Right atrium auricular region (tissue), 2 donors: Measurements from ENCODE around the gene ITGA6. TPM values are rescaled to one million over a fixed set of nuclear protein-coding genes. Genes with fewer than 3 reads are reported as not detected.

Experiments
- DNase-seq: peaks from one replicate; pipeline ENCODE4 v3.0.0-alpha.2; 2019; ENCODE audit warnings: low spot score
- H3K27ac ChIP-seq, 2 donors: fragments of 200-600 bp; sonication (generic); 1 replicate in 1 of 2; 2 replicates in 1 of 2; pipeline ENCODE4 v1.5.1; 2016 to 2019
- H3K27me3 ChIP-seq, 2 donors: fragments of 200-600 bp; sonication (generic); one replicate each; pipeline versions ENCODE4 v1.5.1 to v1.6.0; 2017 to 2019
- H3K36me3 ChIP-seq: fragments of 200-600 bp; sonication (generic); one replicate; pipeline ENCODE4 v1.5.1; 2016
- H3K4me1 ChIP-seq, 2 donors: fragments of 200-600 bp; sonication (generic); one replicate each; pipeline versions ENCODE4 v1.5.1 to v1.6.0; 2017 to 2019
- H3K4me3 ChIP-seq, 2 donors: fragments of 200-600 bp; sonication (generic); 1 replicate in 1 of 2; 2 replicates in 1 of 2; pipeline ENCODE4 v1.5.1; 2017 to 2019; ENCODE audit warnings: mild to moderate bottlenecking in 1 of 2, moderate library complexity in 1 of 2
- H3K9me3 ChIP-seq, 2 donors: fragments of 200-600 bp; sonication (generic); one replicate each; pipeline ENCODE4 v1.5.1; 2019
- CTCF ChIP-seq, 2 donors: fragments of 200-600 bp; sonication (generic); IDR thresholded peaks; one replicate each; pipeline ENCODE4 v1.5.1; 2019; ENCODE audit warnings: antibody characterized with exemption in 2 of 2
- total RNA-seq, 2 donors: library from RNA; depleted of rRNA; stranded (reverse); fragments of >200 nt; gene quantifications; one replicate each; pipeline ENCODE4 v1.1.0, GENCODE V29; 2016

The ITGA6 gene
- total RNA-seq, 2 donors from 2014 or later: 31.2 to 54.3 TPM

GRCh38 chr2:172510548-172510947 lies 83.2 kb downstream of the ITGA6 start:
- H3K27me3 ChIP-seq: no peaks in the 10 kb centered on the region
- H3K27ac ChIP-seq: no peak overlapping the region
- DNase-seq: no peak
- H3K36me3 ChIP-seq: no peaks in the 10 kb centered on the region
- H3K4me3 ChIP-seq: no peak overlapping the region
- TF ChIP-seq CTCF (IDR thresholded peaks at IDR 0.05): no peak
- peaks cover 13 to 20% of the 10 kb centered on the region in 2 donors for H3K9me3 ChIP-seq
- H3K4me1 ChIP-seq: no peaks in the 10 kb centered on the region

GRCh38 chr2:172512810-172513523 lies 85.6 kb downstream of the ITGA6 start:
- Histone ChIP-seq H3K36me3 (no peaks in the 10 kb centered on the region), H3K4me3 (no peak overlapping the region), H3K9me3 (peaks cover 13 to 20% of the 10 kb centered on the region in 2 donors), H3K4me1 (no peaks in the 10 kb centered on the region), H3K27me3 (no peaks in the 10 kb centered on the region), H3K27ac (no peak overlapping the region)
- no peak for TF ChIP-seq CTCF (IDR thresholded peaks at IDR 0.05)
- DNase-seq: no peak

GRCh38 chr2:172513524-172513900 lies 86.1 kb downstream of the ITGA6 start:
- Histone ChIP-seq H3K4me3 (no peak overlapping the region), H3K9me3 (peaks cover 13 to 20% of the 10 kb centered on the region in 2 donors), H3K27ac (peak overlapping the region in 1 of 2 donors; percentile 48), H3K4me1 (no peaks in the 10 kb centered on the region), H3K27me3 (no peaks in the 10 kb centered on the region), H3K36me3 (no peaks in the 10 kb centered on the region)
- DNase-seq: no peak
- no peak for TF ChIP-seq CTCF (IDR thresholded peaks at IDR 0.05)

GRCh38 chr2:172513935-172514586 lies 86.7 kb downstream of the ITGA6 start:
- DNase-seq: no peak

GRCh38 chr2:172516299-172516698 lies 88.9 kb downstream of the ITGA6 start:
- H3K4me3 ChIP-seq: no peak overlapping the region
- H3K27me3 ChIP-seq: no peaks in the 10 kb centered on the region
- no peaks in the 10 kb centered on the region for H3K4me1 ChIP-seq
- no peak for TF ChIP-seq CTCF (IDR thresholded peaks at IDR 0.05)
- peaks cover 13 to 20% of the 10 kb centered on the region in 2 donors for H3K9me3 ChIP-seq
- no peak for DNase-seq
- no peaks in the 10 kb centered on the region for H3K36me3 ChIP-seq
- no peak overlapping the region for H3K27ac ChIP-seq

More at GRCh38 chr2:172513935-172514586, 86.7 kb downstream of the ITGA6 start:
- Histone ChIP-seq H3K4me1 (no peaks in the 10 kb centered on the region), H3K27ac (peak overlapping the region in 1 of 2 donors; percentile 48), H3K9me3 (peaks cover 13 to 20% of the 10 kb centered on the region in 2 donors), H3K27me3 (no peaks in the 10 kb centered on the region), H3K36me3 (no peaks in the 10 kb centered on the region), H3K4me3 (no peak overlapping the region)
- TF ChIP-seq CTCF (IDR thresholded peaks at IDR 0.05): no peak
